ENCODE measurements around the gene ATP5MK. TPM values are rescaled to one million over a fixed set of nuclear protein-coding genes. Genes with fewer than 3 reads are reported as not detected.
"Not testable (repeated sequence)": the region's sequence is repeated elsewhere in the genome, so short reads cannot be mapped to it uniquely, and the experiment has no call there.

The ATP5MK gene
- total RNA-seq, 1 donor from 2014 or later, result 399 TPM

DNA sequence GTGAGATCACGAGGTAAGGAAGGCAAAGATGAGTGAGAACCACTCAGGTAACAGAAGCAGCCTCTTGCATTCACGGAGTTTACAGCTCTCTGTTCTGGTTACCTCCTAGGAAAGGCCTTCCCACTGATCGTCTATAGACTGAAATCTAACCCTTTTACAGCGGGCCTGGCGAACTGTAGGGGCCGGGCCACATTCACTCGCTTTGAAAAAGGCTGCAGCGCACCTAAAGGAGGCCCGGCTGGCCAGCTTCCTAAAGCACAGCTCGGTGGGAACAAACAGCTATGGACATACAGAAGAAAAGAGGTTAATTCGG lies 565 bp downstream of the ATP5MK start:
- ATAC-seq, result peak; percentile 4

DNA sequence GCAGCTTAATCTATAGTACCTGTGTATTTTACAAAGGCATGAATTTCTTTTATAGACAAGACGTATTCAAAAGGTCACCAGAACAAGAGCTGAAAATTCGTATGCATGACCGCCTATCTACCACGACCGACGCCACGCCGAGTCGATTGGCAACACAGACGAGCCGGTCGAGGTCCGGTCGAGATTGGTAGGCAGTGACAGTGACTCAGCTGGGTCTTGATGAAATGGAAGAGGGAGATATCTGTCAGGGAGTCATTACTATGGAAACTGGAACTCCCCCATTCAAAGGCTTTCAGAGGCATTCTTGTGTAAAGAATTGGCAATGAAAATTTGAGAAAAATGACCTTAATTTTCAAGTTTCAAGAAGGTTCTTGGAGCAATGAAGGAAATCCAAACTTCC lies 2.1 kb downstream of the ATP5MK start:
- no peak for ATAC-seq

DNA sequence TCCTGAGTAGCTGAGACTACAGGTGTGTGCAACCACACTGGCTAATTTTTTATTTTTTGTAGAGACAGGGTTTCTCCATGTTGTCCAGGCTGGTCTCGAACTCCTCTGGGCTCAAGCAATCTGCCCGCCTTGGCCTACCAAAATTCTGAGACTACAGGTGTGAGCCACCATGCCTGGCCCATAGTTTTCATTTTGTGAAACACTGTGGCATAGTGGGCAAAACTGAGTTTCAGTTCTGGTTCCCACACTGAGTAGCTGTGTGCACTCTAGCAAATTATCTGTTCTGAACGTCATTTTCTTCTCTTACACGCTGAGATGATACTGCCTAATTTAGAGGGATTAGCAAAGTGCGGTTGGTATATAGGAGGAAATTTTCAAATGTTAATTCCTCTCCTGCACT lies 13.5 kb downstream of the ATP5MK start:
- ATAC-seq, result no peak

DNA sequence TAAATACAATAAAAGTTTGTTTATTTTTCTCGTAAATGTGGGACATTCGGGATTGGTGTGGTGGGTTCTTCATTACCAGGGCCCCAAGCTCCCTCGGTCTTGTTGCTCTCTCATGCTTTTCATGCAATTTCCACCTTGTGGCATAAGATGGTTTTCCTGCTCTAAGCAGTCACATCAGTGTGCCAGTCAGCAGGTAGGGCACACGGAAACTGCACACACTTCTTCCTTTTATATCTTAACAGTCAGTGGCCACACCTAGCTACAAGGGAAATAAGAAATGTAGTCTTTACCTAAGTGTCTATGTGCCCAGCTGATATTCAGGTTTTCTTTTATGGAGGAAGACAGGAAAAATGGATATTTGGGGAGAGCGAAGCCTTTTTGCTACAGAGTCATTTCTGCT lies 22.0 kb downstream of the ATP5MK start:
- ATAC-seq, result no peak

GRCh38 chr10:103373544-103373943 lies 22.7 kb downstream of the ATP5MK start:
- ATAC-seq, result no peak

DNA sequence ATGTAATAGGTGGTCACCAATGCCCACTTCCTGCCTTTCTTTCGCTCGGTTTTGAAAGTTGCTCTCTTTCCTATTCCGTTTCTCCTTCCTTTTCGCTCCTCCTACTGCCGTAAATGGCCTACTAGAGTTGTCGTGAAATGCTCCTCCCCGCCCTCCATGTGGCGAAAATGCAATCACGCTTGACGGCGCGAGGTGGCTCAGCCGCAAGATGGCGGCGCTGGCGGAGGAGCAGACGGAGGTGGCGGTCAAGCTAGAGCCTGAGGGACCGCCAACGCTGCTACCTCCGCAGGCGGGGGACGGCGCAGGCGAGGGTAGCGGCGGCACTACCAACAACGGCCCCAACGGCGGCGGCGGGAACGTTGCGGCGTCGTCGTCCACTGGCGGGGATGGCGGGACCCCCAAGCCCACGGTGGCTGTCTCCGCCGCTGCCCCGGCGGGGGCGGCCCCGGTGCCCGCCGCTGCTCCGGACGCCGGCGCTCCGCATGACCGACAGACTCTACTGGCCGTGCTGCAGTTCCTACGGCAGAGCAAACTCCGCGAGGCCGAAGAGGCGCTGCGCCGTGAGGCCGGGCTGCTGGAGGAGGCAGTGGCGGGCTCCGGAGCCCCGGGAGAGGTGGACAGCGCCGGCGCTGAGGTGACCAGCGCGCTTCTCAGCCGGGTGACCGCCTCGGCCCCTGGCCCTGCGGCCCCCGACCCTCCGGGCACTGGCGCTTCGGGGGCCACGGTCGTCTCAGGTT lies 28.3 kb downstream of the ATP5MK start, which contains the start of gene TAF5:
Gene TAF5 (plus strand): TSS at position 195 of the 737 bp plus-strand sequence. CDS start 14 bp downstream, at position 209.
- ATAC-seq, result peak; percentile 93

DNA sequence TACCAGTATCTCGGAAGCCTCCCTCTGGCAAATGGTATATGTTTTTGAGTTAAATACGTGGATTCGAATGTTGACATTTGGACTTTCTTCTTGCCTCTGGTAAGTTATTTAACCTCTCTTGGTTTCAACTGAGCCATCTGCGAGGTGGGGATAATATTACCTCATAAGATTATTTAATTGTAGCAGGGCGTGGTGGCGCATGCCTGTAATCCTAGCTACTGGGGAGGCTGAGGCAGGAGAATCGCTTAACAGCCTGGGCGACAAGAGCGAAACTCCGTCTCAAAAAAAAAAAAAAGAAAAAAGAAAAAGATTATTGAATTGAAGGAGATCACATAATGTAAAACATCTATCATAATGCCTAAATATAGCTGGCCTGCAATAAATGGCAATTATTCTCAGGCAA lies 28.9 kb downstream of the ATP5MK start:
- no peak for ATAC-seq

DNA sequence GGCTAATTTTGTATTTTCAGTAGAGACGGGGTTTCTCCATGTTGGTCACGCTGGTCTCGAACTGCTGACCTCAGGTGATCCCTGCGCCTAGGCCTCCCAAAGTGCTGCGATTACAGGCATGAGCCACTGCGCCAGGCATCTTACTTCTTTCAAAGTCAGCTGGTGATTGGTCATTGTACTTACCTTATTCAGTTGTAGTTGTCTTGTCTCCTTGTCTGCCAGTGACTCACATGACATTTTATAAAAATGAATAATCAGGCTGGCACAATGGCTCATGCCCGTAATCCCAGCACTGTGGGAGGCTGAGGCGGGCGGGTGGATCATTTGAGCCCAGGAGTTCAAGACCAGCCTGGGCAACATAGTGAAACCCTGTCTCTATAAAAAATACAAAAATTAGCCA lies 35.5 kb downstream of the ATP5MK start:
- peak; percentile 82 for ATAC-seq

GRCh38 chr10:103359493-103359892 lies 36.8 kb downstream of the ATP5MK start:
- not testable (repeated sequence) for ATAC-seq

- no peak for ATAC-seq
These were observed 40.2 kb downstream of the ATP5MK start for GRCh38 chr10:103355906-103356599.

- not testable (repeated sequence) for ATAC-seq
These were observed 41.7 kb downstream of the ATP5MK start for GRCh38 chr10:103354567-103354966.

DNA sequence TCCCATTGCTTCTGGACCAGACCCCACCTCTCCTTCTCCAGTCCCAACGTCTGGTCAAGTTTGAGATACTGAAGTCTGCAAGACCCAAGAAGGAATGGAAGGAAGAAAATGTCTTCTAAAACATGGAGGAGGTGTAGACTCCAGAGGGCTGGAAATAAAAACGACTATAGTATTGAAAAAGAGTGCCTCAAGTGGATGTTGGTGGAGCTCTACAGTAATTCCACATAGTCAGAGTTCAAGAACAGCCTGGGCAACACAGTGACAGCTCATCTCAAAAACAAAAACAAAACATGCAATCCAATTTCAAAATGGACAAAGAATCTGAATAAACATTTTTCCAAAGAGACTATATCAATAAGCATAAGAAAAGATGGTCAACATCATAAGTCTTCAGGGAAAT lies 43.0 kb downstream of the ATP5MK start:
- no peak for ATAC-seq

GRCh38 chr10:103350517-103351260 lies 45.6 kb downstream of the ATP5MK start, which contains the start of gene PCGF6:
PCGF6 (minus strand) TSS chr10:103351140; CDS start chr10:103351066, 74 bp downstream.
- ATAC-seq, result peak; percentile 80

- no peak for ATAC-seq
These were observed 46.1 kb downstream of the ATP5MK start for GRCh38 chr10:103350175-103350516.

Other genes starting within 250 kb of the ATP5MK start
- 87.4 TPM for gene NT5C2, start 203.2 kb downstream of the ATP5MK start, total RNA-seq
- gene RPEL1, start 150.6 kb downstream of the ATP5MK start, total RNA-seq, result not detected
- 1.4 TPM for gene INA, start 119.3 kb downstream of the ATP5MK start, total RNA-seq
- gene PCGF6, start 45.3 kb downstream of the ATP5MK start, total RNA-seq, result 4.5 TPM
- 2.6 TPM for gene TAF5, start 28.5 kb downstream of the ATP5MK start, total RNA-seq
- gene PDCD11, start 151 bp upstream of the ATP5MK start, total RNA-seq, result 23.5 TPM
- gene CALHM2, start 55.9 kb upstream of the ATP5MK start, total RNA-seq, result 2.7 TPM
- gene CALHM1, start 62.4 kb upstream of the ATP5MK start, total RNA-seq, result 0.04 TPM
- not detected for gene CALHM3, start 82.8 kb upstream of the ATP5MK start, total RNA-seq
- 0.16 TPM for gene NEURL1, start 97.2 kb upstream of the ATP5MK start, total RNA-seq

Measured in esophagus mucosa (tissue), 1 donor.